DOHH2 (cell line): ENCODE results near the gene NUCKS1.
A peak's percentile ranks its signal among the peaks of the same experiment; 100 is the strongest.

Experiments
- H3F3A ChIP-seq: fragments of 200-600 bp; sonication (generic), shearing (Covaris generic); 2 replicates; pipeline ENCODE4 v1.6.0; 2016; ENCODE audit warnings: antibody characterized with exemption, mild to moderate bottlenecking; ENCODE audit not compliant: control insufficient read depth, insufficient read depth
- H3K27ac ChIP-seq: fragments of 200-600 bp; sonication (generic); 2 replicates; pipeline ENCODE4 v1.5.1; 2014; ENCODE audit warnings: low read depth, mild to moderate bottlenecking, low read length, moderate library complexity
- H3K27me3 ChIP-seq: fragments of 200-600 bp; sonication (generic); 2 replicates; pipeline ENCODE4 v1.6.1; 2014; ENCODE audit warnings: mild to moderate bottlenecking, low read length, mixed read lengths; ENCODE audit not compliant: control insufficient read depth
- H3K36me3 ChIP-seq: fragments of 200-600 bp; sonication (generic); 2 replicates; pipeline ENCODE4 v1.6.1; 2014; ENCODE audit warnings: mild to moderate bottlenecking, low read length, moderate library complexity, mixed read lengths; ENCODE audit not compliant: control insufficient read depth
- H3K4me1 ChIP-seq: fragments of 200-600 bp; sonication (generic); 2 replicates; pipeline ENCODE4 v1.6.1; 2014; ENCODE audit warnings: mild to moderate bottlenecking, low read length, mixed read lengths; ENCODE audit not compliant: control insufficient read depth
- H3K4me2 ChIP-seq: fragments of 200-600 bp; sonication (generic); 2 replicates; pipeline ENCODE4 v1.6.0; 2014; ENCODE audit warnings: mild to moderate bottlenecking, low read length, moderate library complexity
- H3K4me3 ChIP-seq: fragments of 200-600 bp; sonication (generic); 2 replicates; pipeline ENCODE4 v1.5.1; 2014; ENCODE audit warnings: mild to moderate bottlenecking, low read length, mixed read lengths
- H3K79me2 ChIP-seq: fragments of 200-600 bp; sonication (generic); 2 replicates; pipeline ENCODE4 v1.6.1; 2014; ENCODE audit warnings: mild to moderate bottlenecking, low read length, mixed read lengths; ENCODE audit not compliant: control insufficient read depth
- H3K9me2 ChIP-seq: fragments of 200-600 bp; sonication (generic); replicated peaks from 2 replicates; pipeline ENCODE4 v1.6.1; 2014; ENCODE audit warnings: mild to moderate bottlenecking, low read length, mixed read lengths; ENCODE audit not compliant: control insufficient read depth
- H3K9me3 ChIP-seq: fragments of 200-600 bp; sonication (generic); 2 replicates; pipeline ENCODE4 v1.6.1; 2014; ENCODE audit warnings: antibody characterized with exemption, low read length, mixed read lengths; ENCODE audit not compliant: control insufficient read depth, insufficient read depth
- H4K20me1 ChIP-seq: fragments of 200-600 bp; sonication (generic); 2 replicates; pipeline ENCODE4 v1.6.0; 2014; ENCODE audit warnings: low read depth, mild to moderate bottlenecking, antibody characterized with exemption, low read length, moderate library complexity; ENCODE audit not compliant: control insufficient read depth, insufficient read depth
- CTCF ChIP-seq: fragments of 200-600 bp; sonication (generic); IDR thresholded peaks from one replicate; pipeline ENCODE4 v1.5.1; 2014; ENCODE audit warnings: antibody characterized with exemption, mild to moderate bottlenecking, low read depth, low read length; ENCODE audit not compliant: poor library complexity, severe bottlenecking
- EZH2phosphoT487 ChIP-seq: fragments of 200-600 bp; sonication (generic); IDR thresholded peaks from 2 replicates; pipeline ENCODE4 v1.6.1; 2017; ENCODE audit warnings: borderline replicate concordance, mild to moderate bottlenecking, antibody characterized with exemption, low read length, moderate library complexity, mixed read lengths

Gene NUCKS1

GRCh38 chr1:205749234-205750137, 496 bp downstream of the NUCKS1 start:
- Histone ChIP-seq H3K4me3 (peak overlapping the region; percentile 89), H3F3A (peaks cover 31% of the 10 kb centered on the region), H3K9me2 (no peaks in the 10 kb centered on the region), H3K4me1 (peaks cover 48% of the 10 kb centered on the region), H3K27ac (peak overlapping the region; percentile 73), H3K9me3 (no peaks in the 10 kb centered on the region), H4K20me1 (peaks cover 37% of the 10 kb centered on the region), H3K79me2 (peaks cover 56% of the 10 kb centered on the region), H3K27me3 (no peaks in the 10 kb centered on the region), H3K4me2 (peak overlapping the region; percentile 98), H3K36me3 (peaks cover 47% of the 10 kb centered on the region)
- TF ChIP-seq CTCF (no peak), EZH2phosphoT487 (no peak)

- H3K4me2 ChIP-seq: peak overlapping the region; percentile 98
- H3K9me2 ChIP-seq: no peaks in the 10 kb centered on the region
- H4K20me1 ChIP-seq: peaks cover 45% of the 10 kb centered on the region
- H3K9me3 ChIP-seq: no peaks in the 10 kb centered on the region
- peaks cover 38% of the 10 kb centered on the region for H3F3A ChIP-seq
- H3K27me3 ChIP-seq: no peaks in the 10 kb centered on the region
- peaks cover 55% of the 10 kb centered on the region for H3K36me3 ChIP-seq
- peak overlapping the region; percentile 73 for H3K27ac ChIP-seq
- H3K79me2 ChIP-seq: peaks cover 64% of the 10 kb centered on the region
- peaks cover 57% of the 10 kb centered on the region for H3K4me1 ChIP-seq
- H3K4me3 ChIP-seq: peak overlapping the region; percentile 89
- no peak for TF ChIP-seq EZH2phosphoT487
- TF ChIP-seq CTCF: no peak
Measured at GRCh38 chr1:205748403-205749233, 1.4 kb downstream of the NUCKS1 start.

- Histone ChIP-seq H3K27me3 (no peaks in the 10 kb centered on the region), H3F3A (peaks cover 39% of the 10 kb centered on the region), H3K27ac (no peak overlapping the region), H4K20me1 (peaks cover 57% of the 10 kb centered on the region), H3K4me1 (peaks cover 74% of the 10 kb centered on the region), H3K4me2 (peak overlapping the region; percentile 98), H3K79me2 (peaks cover 82% of the 10 kb centered on the region), H3K36me3 (peaks cover 68% of the 10 kb centered on the region), H3K9me3 (no peaks in the 10 kb centered on the region), H3K4me3 (peak overlapping the region; percentile 89), H3K9me2 (no peaks in the 10 kb centered on the region)
- TF ChIP-seq EZH2phosphoT487 (no peak), CTCF (no peak)
Measured at GRCh38 chr1:205746757-205747412, 3.1 kb downstream of the NUCKS1 start.
